ENCODE results near the gene SRPRB. TPM values are rescaled to one million over a fixed set of nuclear protein-coding genes. Genes with fewer than 3 reads are reported as not detected.

SRPRB gene
- total RNA-seq, 1 donor from 2014 or later: 111 TPM

DNA sequence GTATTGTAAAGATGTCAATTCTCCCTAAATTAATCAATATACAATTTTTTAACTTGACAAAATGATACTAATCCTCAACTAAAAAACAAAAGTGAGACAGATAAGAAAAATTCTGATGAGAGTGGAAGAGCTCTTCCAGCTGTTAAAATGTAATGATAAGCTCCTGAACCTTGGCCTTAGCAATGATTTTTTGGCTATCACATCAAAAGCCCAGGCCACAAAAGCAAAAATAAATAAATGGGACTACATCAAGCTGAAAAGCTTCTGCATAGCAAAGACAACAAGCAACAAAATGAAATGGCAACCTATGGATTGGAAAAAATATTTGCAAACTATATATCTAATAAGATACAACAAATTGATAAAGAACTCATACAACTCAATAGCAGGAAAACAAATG lies 24.0 kb upstream of the SRPRB start:
- H3K27me3 ChIP-seq (ENCODE audit: control insufficient read depth, insufficient read depth, low read length): peaks cover 2% of the 10 kb centered on the region
- H3K4me3 ChIP-seq (ENCODE audit: low read depth, low read length): no peak overlapping the region
- DNase-seq (ENCODE audit: low read depth): no peak
- no peak for FAIRE-seq
- TF ChIP-seq, protein P1, sequence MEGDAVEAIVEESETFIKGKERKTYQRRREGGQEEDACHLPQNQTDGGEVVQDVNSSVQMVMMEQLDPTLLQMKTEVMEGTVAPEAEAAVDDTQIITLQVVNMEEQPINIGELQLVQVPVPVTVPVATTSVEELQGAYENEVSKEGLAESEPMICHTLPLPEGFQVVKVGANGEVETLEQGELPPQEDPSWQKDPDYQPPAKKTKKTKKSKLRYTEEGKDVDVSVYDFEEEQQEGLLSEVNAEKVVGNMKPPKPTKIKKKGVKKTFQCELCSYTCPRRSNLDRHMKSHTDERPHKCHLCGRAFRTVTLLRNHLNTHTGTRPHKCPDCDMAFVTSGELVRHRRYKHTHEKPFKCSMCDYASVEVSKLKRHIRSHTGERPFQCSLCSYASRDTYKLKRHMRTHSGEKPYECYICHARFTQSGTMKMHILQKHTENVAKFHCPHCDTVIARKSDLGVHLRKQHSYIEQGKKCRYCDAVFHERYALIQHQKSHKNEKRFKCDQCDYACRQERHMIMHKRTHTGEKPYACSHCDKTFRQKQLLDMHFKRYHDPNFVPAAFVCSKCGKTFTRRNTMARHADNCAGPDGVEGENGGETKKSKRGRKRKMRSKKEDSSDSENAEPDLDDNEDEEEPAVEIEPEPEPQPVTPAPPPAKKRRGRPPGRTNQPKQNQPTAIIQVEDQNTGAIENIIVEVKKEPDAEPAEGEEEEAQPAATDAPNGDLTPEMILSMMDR (IDR thresholded peaks at IDR 0.05; ENCODE audit: insufficient read depth, low read length, severe bottlenecking): no peak
- H3K36me3 ChIP-seq (ENCODE audit: control insufficient read depth, insufficient read depth, low read length): no peaks in the 10 kb centered on the region

DNA sequence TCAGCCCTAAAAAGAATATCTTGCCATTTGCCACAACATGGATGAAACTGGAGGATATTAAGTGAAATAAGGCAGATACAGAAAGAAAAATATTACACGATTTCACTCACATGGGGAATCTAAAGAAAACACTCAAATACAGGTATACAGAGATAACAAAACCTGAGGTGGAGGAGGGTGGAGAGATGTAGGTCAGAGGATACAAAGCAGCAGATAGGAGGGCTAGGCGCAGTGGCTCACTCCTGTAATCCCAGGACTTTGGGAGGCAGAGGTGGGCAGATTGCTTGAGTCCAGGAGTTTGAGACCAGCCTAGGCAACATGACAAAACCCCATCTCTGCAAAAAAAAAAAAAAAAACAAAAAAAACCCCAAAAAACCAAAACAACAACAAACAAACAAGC lies 23.2 kb upstream of the SRPRB start:
- Histone ChIP-seq H3K27me3 (ENCODE audit: control insufficient read depth, insufficient read depth, low read length) (peaks cover 2% of the 10 kb centered on the region), H3K4me3 (ENCODE audit: low read depth, low read length) (no peak overlapping the region), H3K36me3 (ENCODE audit: control insufficient read depth, insufficient read depth, low read length) (no peaks in the 10 kb centered on the region)
- TF ChIP-seq, protein P1 (IDR thresholded peaks at IDR 0.05; ENCODE audit: insufficient read depth, low read length, severe bottlenecking): no peak
- FAIRE-seq (no peak), DNase-seq (ENCODE audit: low read depth) (no peak)

DNA sequence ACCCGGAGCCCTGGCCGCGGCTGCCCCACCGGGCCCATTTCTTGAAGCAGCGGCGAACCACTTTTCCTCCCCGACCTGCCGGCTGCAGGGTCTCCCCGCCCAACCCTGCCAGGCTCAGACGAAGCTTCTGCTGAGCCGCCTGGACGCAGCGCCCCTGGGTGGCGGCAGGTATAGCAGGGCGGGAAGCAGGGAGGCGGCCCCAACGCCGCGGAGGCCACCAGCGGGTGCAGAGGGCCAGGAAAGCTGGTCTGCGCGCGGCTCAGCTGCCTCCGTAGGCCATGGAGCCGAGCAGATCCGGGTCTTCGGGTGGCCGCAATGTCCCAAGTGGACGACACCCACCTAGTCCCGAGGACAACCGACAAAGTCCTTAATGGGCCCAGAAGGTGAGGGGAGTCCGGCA lies 21.9 kb upstream of the SRPRB start:
- FAIRE-seq (no peak), DNase-seq (ENCODE audit: low read depth) (no peak)
- H3K4me3 ChIP-seq (ENCODE audit: low read depth, low read length): no peak overlapping the region
- no peaks in the 10 kb centered on the region for H3K36me3 ChIP-seq (ENCODE audit: control insufficient read depth, insufficient read depth, low read length)
- no peaks in the 10 kb centered on the region for H3K27me3 ChIP-seq (ENCODE audit: control insufficient read depth, insufficient read depth, low read length)
- TF ChIP-seq, protein P1 (IDR thresholded peaks at IDR 0.05; ENCODE audit: insufficient read depth, low read length, severe bottlenecking): no peak

DNA sequence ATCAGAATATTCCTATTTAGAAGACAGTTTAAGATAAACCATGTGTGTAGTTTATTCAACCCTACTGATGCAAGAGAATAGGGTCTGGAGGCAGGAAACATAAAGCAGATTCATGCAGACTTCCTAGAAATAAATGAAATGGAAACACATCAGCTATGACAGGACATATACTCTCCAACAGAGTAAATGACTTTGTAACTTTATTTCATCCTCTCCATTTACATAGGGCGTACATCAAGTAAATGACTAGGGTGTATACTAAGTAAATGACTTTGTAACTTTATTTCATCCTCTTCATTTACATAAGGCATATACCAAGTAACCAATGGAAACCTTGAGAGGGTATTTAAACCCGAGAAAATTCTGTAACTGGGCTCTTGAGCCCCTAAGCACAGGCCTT lies 17.6 kb upstream of the SRPRB start:
- no peak for FAIRE-seq
- TF ChIP-seq, protein P1 (IDR thresholded peaks at IDR 0.05; ENCODE audit: insufficient read depth, low read length, severe bottlenecking): no peak
- no peak overlapping the region for H3K4me3 ChIP-seq (ENCODE audit: low read depth, low read length)
- no peak for DNase-seq (ENCODE audit: low read depth)
- no peaks in the 10 kb centered on the region for H3K27me3 ChIP-seq (ENCODE audit: control insufficient read depth, insufficient read depth, low read length)
- H3K36me3 ChIP-seq (ENCODE audit: control insufficient read depth, insufficient read depth, low read length): no peaks in the 10 kb centered on the region

GRCh38 chr3:133792171-133792763 lies 13.3 kb upstream of the SRPRB start:
- FAIRE-seq: no peak

More at GRCh38 chr3:133792171-133792763, 13.3 kb upstream of the SRPRB start:
- H3K36me3 ChIP-seq (ENCODE audit: control insufficient read depth, insufficient read depth, low read length): no peaks in the 10 kb centered on the region
- H3K4me3 ChIP-seq (ENCODE audit: low read depth, low read length): no peak overlapping the region
- H3K27me3 ChIP-seq (ENCODE audit: control insufficient read depth, insufficient read depth, low read length): no peaks in the 10 kb centered on the region
- DNase-seq (ENCODE audit: low read depth): no peak
- TF ChIP-seq, protein P1 (IDR thresholded peaks at IDR 0.05; ENCODE audit: insufficient read depth, low read length, severe bottlenecking): no peak

All from bronchial epithelial cell (primary cell).